ENCODE measurements around the gene MYOT. TPM values are rescaled to one million over a fixed set of nuclear protein-coding genes. Genes with fewer than 3 reads are reported as not detected.

MYOT gene
- total RNA-seq, 1 experiment from 2014 or later = not detected

GRCh38 chr5:137933491-137933911, 65.8 kb downstream of the MYOT start:
- peaks cover 1 to 11% (median 10%) of the 10 kb centered on the region in 3 experiments; a peak in 5 of 7 replicates for H3K36me3 Mint-ChIP-seq (ENCODE audit: insufficient read depth in 1 of 3, low read depth in 3 of 3)
- Histone ChIP-seq H4K91ac (ENCODE audit: insufficient read length, low read depth, low read length) (no peak overlapping the region), H4K5ac (ENCODE audit: insufficient read length, low read depth, low read length) (no peak overlapping the region), H3K9ac (ENCODE audit: extremely low read depth, insufficient read length, low read length) (no peak overlapping the region), H2AK5ac (ENCODE audit: insufficient read length, low read length) (no peak overlapping the region), H3K9me3 (ENCODE audit: control insufficient read depth, low read depth, low read length) (no peaks in the 10 kb centered on the region), H3K18ac (ENCODE audit: insufficient read length, low read depth, low read length) (no peak overlapping the region), H2BK20ac (ENCODE audit: low read depth, low read length, poor library complexity, severe bottlenecking) (no peak overlapping the region), H2BK12ac (ENCODE audit: insufficient read length, low read depth, low read length) (no peak overlapping the region), H3K27ac (ENCODE audit: insufficient read length, low read depth, low read length) (no peak overlapping the region), H3K4me2 (ENCODE audit: insufficient read depth, insufficient read length, low read length) (no peak overlapping the region), H3K27me3 (ENCODE audit: insufficient read depth, low read length) (no peaks in the 10 kb centered on the region), H3K56ac (ENCODE audit: insufficient read length, low read depth, low read length) (no peak overlapping the region), H3K79me1 (ENCODE audit: insufficient read depth, low read depth, low read length, poor library complexity, severe bottlenecking) (no peaks in the 10 kb centered on the region), H2BK120ac (ENCODE audit: low read depth, low read length, poor library complexity, severe bottlenecking) (no peak overlapping the region), H4K8ac (replicated peaks; ENCODE audit: insufficient read length, low read depth, low read length) (no peak overlapping the region), H3K4ac (ENCODE audit: low read depth, low read length) (no peak overlapping the region), H3K23me2 (ENCODE audit: insufficient read length, low read depth, low read length, poor library complexity, severe bottlenecking) (no peaks in the 10 kb centered on the region), H3T11ph (ENCODE audit: low read length) (no peak overlapping the region), H2BK5ac (ENCODE audit: insufficient read length, low read length) (no peak overlapping the region), H3K14ac (ENCODE audit: insufficient read depth, low read length) (no peak overlapping the region), H4K20me1 (ENCODE audit: control insufficient read depth, insufficient read depth, insufficient read length) (no peaks in the 10 kb centered on the region), H3K4me1 (ENCODE audit: insufficient read depth, low read length) (no peaks in the 10 kb centered on the region), H3K23ac (ENCODE audit: insufficient read length, low read depth, low read length) (no peak overlapping the region), H2BK15ac (ENCODE audit: low read depth, low read length) (no peak overlapping the region), H3K79me2 (ENCODE audit: insufficient read depth, low read length) (no peaks in the 10 kb centered on the region), H2AFZ (ENCODE audit: low read length) (no peak overlapping the region)
- TF ChIP-seq CTCF (conservative IDR thresholded peaks at IDR 0.05) = no peak
- WGBS (ENCODE audit: extremely low coverage, insufficient read length, low lambda C conversion rate) = no CpG with 5 or more reads among the region's 3 CpGs
- no peak overlapping the region for H3K4me3 Mint-ChIP-seq
- H3K27ac Mint-ChIP-seq = no peak overlapping the region
- H3K9me3 Mint-ChIP-seq = no peaks in the 10 kb centered on the region
- H3K27me3 Mint-ChIP-seq (ENCODE audit: low read depth) = no peaks in the 10 kb centered on the region
- DNase-seq = no peak
- H3K4me1 Mint-ChIP-seq = no peaks in the 10 kb centered on the region

Measured in H9 (cell line).